Uterus (tissue), 2 donors: Measurements from ENCODE around the gene SH3PXD2A.

Experiments
- CTCF ChIP-seq, 4 experiments: fragments of 200-600 bp in 2 of 4; fragments of 450-650 bp in 2 of 4; sonication (generic) in 2 of 4; IDR thresholded peaks; one replicate each; pipeline ENCODE4 v1.5.1; 2016 to 2019; ENCODE audit warnings: antibody characterized with exemption in 4 of 4, mild to moderate bottlenecking in 2 of 4, moderate library complexity in 1 of 4
- POLR2A ChIP-seq, 2 donors: fragments of 450-650 bp; IDR thresholded peaks; one replicate each; pipeline ENCODE4 v1.6.1; 2016; ENCODE audit warnings: antibody characterized with exemption in 2 of 2, mild to moderate bottlenecking in 1 of 2, moderate library complexity in 1 of 2

DNA sequence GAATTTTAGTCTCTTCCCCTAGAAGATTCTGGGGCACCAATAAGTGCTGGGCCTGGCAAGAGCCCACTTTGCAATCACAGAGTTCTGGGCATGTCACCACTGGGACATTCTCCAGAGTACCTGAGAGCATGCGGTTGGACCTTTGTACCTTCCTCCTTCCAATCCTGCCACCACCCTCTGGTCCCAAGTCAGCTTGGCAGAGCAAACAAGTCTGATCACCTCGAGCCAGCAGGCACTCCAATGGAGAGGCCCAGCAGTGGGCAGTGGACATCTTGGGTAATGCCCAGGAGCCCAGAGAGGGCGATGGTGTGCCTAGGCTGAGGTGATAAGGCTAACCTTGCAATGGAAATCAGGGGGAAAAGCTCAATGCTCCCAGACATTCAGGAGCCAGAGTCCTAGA, 43.4 kb downstream of the SH3PXD2A start:
- TF ChIP-seq CTCF (IDR thresholded peaks at IDR 0.05) (no peak), POLR2A (IDR thresholded peaks at IDR 0.05) (no peak)
